ENCODE data around the gene OR4Q3.
"Not testable (repeated sequence)": the region's sequence is repeated elsewhere in the genome, so short reads cannot be mapped to it uniquely, and the experiment has no call there.

OR4Q3 gene

DNA sequence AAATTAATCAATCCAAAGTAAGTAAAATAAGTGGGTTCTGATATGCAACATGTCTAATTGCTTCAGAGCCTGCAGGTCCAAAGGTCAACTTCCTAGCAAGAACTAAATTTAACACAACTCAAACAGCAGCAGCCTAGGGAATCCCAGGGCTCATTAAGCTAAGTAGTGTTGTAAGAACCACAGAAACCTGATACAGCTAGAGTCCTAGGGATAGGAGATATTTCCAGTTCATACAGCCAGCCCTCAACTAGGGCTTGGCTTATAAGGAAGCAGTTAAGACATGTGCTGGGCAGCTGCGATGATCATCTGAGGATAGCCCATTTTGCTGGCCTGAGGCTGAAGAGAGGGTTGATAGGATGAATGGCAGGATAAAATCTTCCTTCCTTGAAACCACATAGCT, at the start of gene OR4Q3:
Gene OR4Q3 (plus strand): TSS at position 316 of the 400 bp plus-strand sequence.
- in situ Hi-C loops (cut with MboI; ENCODE audit: low sequenced_read_pairs), result no loop called here

DNA sequence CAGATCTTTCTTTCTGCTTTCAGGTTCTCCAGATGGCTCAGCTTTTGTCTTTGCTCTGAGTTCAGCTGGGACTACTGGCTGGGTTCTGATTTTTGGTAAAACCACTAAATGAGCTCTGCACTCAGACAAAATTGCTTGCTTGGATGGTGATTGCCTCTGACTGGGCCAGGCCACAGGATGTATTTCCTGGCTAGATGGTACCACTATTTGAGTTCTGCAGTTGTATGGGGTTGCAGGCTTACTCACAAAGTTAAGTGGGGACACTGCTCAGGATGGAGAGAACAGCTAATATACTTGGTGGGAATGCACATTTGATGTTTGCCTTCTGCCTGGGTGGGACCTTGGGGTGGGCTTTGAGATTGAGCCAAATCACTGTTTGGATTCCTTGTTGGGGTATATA, 14.0 kb upstream of the OR4Q3 start:
- in situ Hi-C loops (cut with MboI; ENCODE audit: low sequenced_read_pairs), result no loop called here

DNA sequence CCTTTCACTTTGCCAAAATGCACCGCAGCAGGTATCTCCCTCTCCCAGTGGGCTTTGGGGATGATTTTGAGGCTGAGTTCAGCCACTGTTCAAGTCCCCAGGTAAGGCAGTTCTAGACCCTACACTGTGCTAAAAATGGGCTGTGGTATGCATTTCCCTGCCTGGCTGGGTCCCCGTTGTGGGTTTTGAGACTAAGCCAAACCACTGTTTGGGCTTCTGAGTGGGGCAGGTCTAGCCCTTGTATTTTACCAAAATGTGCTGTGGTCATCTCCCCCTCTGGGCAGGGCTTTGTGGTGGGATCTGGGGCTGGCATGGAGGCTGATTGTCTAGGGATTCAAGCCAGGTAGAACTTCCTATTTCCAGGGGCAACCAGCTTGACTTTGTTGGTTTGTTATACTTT, 13.6 kb upstream of the OR4Q3 start:
- in situ Hi-C loops (cut with MboI; ENCODE audit: low sequenced_read_pairs), result no loop called here

- in situ Hi-C loops (cut with MboI; ENCODE audit: low sequenced_read_pairs), result not testable (repeated sequence)
These were observed 9.5 kb upstream of the OR4Q3 start for GRCh38 chr14:19733893-19734292.

DNA sequence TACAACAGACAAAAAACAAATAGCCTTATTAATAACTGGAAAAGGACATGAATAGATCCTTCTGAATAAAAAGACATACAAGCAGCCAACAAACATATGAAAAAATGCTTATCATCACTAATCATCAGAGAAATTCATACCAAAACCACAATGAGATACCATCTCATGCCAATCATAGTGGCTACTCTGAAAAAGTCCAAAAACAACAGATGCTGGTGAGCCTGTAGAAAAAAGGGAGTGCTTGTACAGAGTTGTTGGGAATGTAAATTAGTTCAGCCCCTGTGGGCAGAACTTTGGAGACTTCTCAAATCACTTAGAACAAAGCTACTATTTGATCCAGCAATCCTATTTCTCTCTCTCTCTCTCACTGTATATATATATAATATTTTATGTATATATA, 8.9 kb downstream of the OR4Q3 start:
- in situ Hi-C loops (cut with MboI; ENCODE audit: low sequenced_read_pairs), result not testable (repeated sequence)

- in situ Hi-C loops (cut with MboI; ENCODE audit: low sequenced_read_pairs), result no loop called here
These were observed 10.8 kb downstream of the OR4Q3 start for GRCh38 chr14:19754172-19754571.

GRCh38 chr14:19771491-19771890, 28.1 kb downstream of the OR4Q3 start:
- in situ Hi-C loops (cut with MboI; ENCODE audit: low sequenced_read_pairs), result not testable (repeated sequence)

- in situ Hi-C loops (cut with MboI; ENCODE audit: low sequenced_read_pairs), result no loop called here
These were observed 28.6 kb downstream of the OR4Q3 start for GRCh38 chr14:19771895-19772430.

DNA sequence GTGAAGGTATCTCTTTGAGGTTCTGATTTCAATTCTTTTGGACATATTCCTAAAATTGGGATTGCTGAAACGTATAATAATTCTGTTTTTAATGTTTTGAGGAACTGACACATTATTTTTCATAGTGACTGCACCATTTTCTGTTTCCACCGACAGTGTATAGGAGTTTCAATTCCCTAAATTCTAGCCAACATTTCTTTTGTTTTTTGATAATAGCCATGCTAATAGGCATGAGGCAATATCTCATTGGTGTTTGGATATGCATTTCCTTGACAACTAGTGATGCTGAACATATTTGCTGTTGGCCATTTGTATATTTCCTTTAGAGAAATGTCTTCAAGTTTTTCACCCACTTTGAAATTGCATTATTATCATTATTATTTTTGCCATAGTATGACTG, 29.1 kb downstream of the OR4Q3 start:
- in situ Hi-C loops (cut with MboI; ENCODE audit: low sequenced_read_pairs), result not testable (repeated sequence)

DNA sequence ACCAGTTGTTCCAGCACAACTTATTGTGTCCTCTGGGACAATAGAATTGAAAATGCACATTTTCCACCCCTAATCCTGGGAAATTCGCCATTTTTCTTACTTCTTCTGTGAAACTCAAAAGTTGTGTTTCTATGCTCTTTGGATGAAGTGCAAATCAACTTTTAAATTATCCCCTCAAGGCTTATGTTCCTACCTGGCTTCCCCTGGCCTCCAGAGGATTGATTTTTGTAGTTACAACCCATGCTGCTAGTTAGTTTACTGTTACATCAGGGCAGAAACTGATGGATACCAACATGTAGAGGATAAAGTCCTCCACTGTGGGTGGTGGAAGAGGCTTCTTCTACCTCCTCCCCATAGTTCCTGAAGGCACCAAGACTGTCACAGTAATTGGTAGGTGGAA, 29.8 kb downstream of the OR4Q3 start, which contains the start of gene OR4M1:
Gene OR4M1 (plus strand): TSS at position 301 of the 400 bp plus-strand sequence. CDS start 6,819 bp downstream, outside the sequence.
- in situ Hi-C loops (cut with MboI; ENCODE audit: low sequenced_read_pairs), result not testable (repeated sequence)

DNA sequence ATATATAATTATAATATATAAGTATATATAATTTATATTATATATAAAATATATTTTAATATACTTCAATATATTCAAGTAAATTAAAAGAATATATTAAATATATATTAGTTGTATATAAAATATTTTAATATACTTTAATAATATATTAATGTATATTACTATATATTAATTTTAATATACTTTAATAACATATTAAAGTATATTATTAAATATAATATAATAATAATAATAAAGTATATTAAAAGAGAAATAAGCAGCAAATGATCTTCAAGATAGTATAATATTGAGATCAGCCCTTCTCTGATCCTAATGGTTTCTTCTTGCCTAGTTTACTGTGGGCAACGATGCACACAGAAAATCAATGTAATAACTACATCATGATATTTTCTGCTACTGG, 32.2 kb downstream of the OR4Q3 start:
- in situ Hi-C loops (cut with MboI; ENCODE audit: low sequenced_read_pairs), result no loop called here

DNA sequence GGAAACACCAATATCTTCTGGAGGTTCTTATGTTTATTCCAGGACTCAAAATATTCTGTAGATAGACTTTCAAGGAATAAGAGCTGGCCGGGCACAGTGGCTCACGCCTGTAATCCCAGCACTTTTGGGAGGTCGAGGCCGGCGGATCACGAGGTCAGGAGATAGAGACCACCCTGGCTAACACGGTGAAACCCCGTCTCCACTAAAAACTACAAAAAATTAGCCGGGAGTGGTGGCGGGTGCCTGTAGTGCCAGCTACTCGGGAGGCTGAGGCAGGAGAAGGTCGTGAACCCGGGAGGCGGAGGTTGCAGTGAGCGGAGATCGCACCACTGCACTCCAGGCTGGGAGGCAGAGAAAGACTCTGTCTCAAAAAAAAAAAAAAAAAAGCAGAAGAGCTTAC, 42.5 kb downstream of the OR4Q3 start:
- in situ Hi-C loops (cut with MboI; ENCODE audit: low sequenced_read_pairs), result not testable (repeated sequence)

GRCh38 chr14:19787318-19787717, 43.9 kb downstream of the OR4Q3 start:
- in situ Hi-C loops (cut with MboI; ENCODE audit: low sequenced_read_pairs), result not testable (repeated sequence)

GRCh38 chr14:19788150-19788549, 44.8 kb downstream of the OR4Q3 start:
- in situ Hi-C loops (cut with MboI; ENCODE audit: low sequenced_read_pairs), result not testable (repeated sequence)

DNA sequence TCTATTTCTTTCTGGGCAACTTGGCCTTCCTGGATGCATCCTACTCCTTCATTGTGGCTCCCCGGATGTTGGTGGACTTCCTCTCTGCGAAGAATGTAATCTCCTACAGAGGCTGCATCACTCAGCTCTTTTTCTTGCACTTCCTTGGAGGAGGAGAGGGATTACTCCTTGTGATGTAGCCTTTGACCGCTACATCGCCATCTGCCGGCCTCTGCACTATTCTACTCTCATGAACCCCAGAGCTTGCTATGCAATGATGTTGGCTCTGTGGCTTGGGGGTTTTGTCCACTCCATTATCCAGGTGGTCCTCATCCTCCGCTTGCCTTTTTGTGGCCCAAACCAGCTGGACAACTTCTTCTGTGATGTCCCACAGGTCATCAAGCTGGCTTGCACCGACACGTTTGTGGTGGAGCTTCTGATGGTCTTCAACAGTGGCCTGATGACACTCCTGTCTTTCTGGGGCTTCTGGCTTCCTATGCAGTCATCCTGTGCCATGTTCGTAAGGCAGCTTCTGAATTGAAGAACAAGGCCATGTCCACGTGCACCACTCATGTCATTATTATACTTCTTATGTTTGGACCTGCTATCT, 53.2 kb downstream of the OR4Q3 start:
- in situ Hi-C loops (cut with MboI; ENCODE audit: low sequenced_read_pairs), result not testable (repeated sequence)
